Stomach smooth muscle (tissue), 2 donors: Measurements from ENCODE around the gene CREG1.

Experiments used
- H3K27ac ChIP-seq: one replicate; pipeline ENCODE4 v1.7.0; 2013; ENCODE audit warnings: mild to moderate bottlenecking, low read length, inconsistent platforms
- H3K27me3 ChIP-seq, 2 donors: one replicate each; pipeline ENCODE4 v1.7.0; 2013; ENCODE audit warnings: low read length in 2 of 2; ENCODE audit not compliant: insufficient read depth in 2 of 2, control insufficient read depth in 1 of 2
- H3K36me3 ChIP-seq, 2 donors: one replicate each; pipeline ENCODE4 v1.7.0; 2013; ENCODE audit warnings: low read length in 2 of 2; ENCODE audit not compliant: control insufficient read depth in 2 of 2, insufficient read depth in 2 of 2
- H3K4me1 ChIP-seq: one replicate; pipeline ENCODE4 v1.7.0; 2013; ENCODE audit warnings: low read length; ENCODE audit not compliant: control insufficient read depth, insufficient read depth
- H3K4me3 ChIP-seq, 2 donors: one replicate each; pipeline ENCODE4 v1.7.0; 2013; ENCODE audit warnings: low read length in 2 of 2
- H3K9ac ChIP-seq, 2 donors: one replicate each; pipeline ENCODE4 v1.7.0; 2013; ENCODE audit warnings: low read length in 2 of 2, mild to moderate bottlenecking in 1 of 2
- H3K9me3 ChIP-seq, 2 donors: one replicate each; pipeline ENCODE4 v1.7.0; 2013; ENCODE audit warnings: low read length in 2 of 2; ENCODE audit not compliant: control insufficient read depth in 2 of 2
- donor health status: healthy.
- donor health status: Pancreatic carcinoma.

CREG1 gene

GRCh38 chr1:167502719-167503462 lies 50.7 kb downstream of the CREG1 start:
- no peaks in the 10 kb centered on the region for H3K9me3 ChIP-seq
- no peak overlapping the region for H3K27ac ChIP-seq
- no peak overlapping the region for H3K4me3 ChIP-seq
- peaks cover 0 to 5% of the 10 kb centered on the region in 2 donors for H3K27me3 ChIP-seq
- no peaks in the 10 kb centered on the region for H3K36me3 ChIP-seq
- no peak overlapping the region for H3K9ac ChIP-seq
- no peaks in the 10 kb centered on the region for H3K4me1 ChIP-seq

- H3K4me1 ChIP-seq: no peaks in the 10 kb centered on the region
- peaks cover 0 to 5% of the 10 kb centered on the region in 2 donors for H3K27me3 ChIP-seq
- no peak overlapping the region for H3K27ac ChIP-seq
- H3K9me3 ChIP-seq: no peaks in the 10 kb centered on the region
- H3K4me3 ChIP-seq: no peak overlapping the region
- no peak overlapping the region for H3K9ac ChIP-seq
- H3K36me3 ChIP-seq: no peaks in the 10 kb centered on the region
Measured at GRCh38 chr1:167502192-167502551, 51.4 kb downstream of the CREG1 start.

GRCh38 chr1:167501515-167502191 lies 51.9 kb downstream of the CREG1 start:
- Histone ChIP-seq H3K9ac (no peak overlapping the region), H3K27ac (no peak overlapping the region), H3K9me3 (no peaks in the 10 kb centered on the region), H3K4me1 (no peaks in the 10 kb centered on the region), H3K27me3 (peaks cover 0 to 5% of the 10 kb centered on the region in 2 donors), H3K4me3 (no peak overlapping the region), H3K36me3 (no peaks in the 10 kb centered on the region)

- peaks cover 0 to 2% of the 10 kb centered on the region in 2 donors for H3K27me3 ChIP-seq
- H3K4me1 ChIP-seq: no peaks in the 10 kb centered on the region
- H3K9ac ChIP-seq: no peak overlapping the region
- no peak overlapping the region for H3K4me3 ChIP-seq
- H3K36me3 ChIP-seq: no peaks in the 10 kb centered on the region
- no peaks in the 10 kb centered on the region for H3K9me3 ChIP-seq
- H3K27ac ChIP-seq: no peak overlapping the region
Measured at GRCh38 chr1:167500283-167500860, 53.2 kb downstream of the CREG1 start.

GRCh38 chr1:167499664-167500101 lies 53.9 kb downstream of the CREG1 start:
- Histone ChIP-seq H3K27me3 (peaks cover 2 to 3% of the 10 kb centered on the region in 2 donors), H3K4me3 (no peak overlapping the region), H3K27ac (no peak overlapping the region), H3K9me3 (no peaks in the 10 kb centered on the region), H3K9ac (no peak overlapping the region), H3K4me1 (no peaks in the 10 kb centered on the region), H3K36me3 (no peaks in the 10 kb centered on the region)

GRCh38 chr1:167499106-167499505 lies 54.5 kb downstream of the CREG1 start:
- Histone ChIP-seq H3K9ac (no peak overlapping the region), H3K27me3 (peaks cover 2 to 3% of the 10 kb centered on the region in 2 donors), H3K4me3 (no peak overlapping the region), H3K4me1 (no peaks in the 10 kb centered on the region), H3K9me3 (no peaks in the 10 kb centered on the region), H3K27ac (no peak overlapping the region), H3K36me3 (no peaks in the 10 kb centered on the region)

GRCh38 chr1:167496797-167497619 lies 56.6 kb downstream of the CREG1 start:
- Histone ChIP-seq H3K27me3 (peaks cover 0 to 3% of the 10 kb centered on the region in 2 donors), H3K9ac (no peak overlapping the region), H3K27ac (no peak overlapping the region), H3K36me3 (no peaks in the 10 kb centered on the region), H3K4me3 (no peak overlapping the region), H3K4me1 (no peaks in the 10 kb centered on the region), H3K9me3 (no peaks in the 10 kb centered on the region)

- H3K27ac ChIP-seq: no peak overlapping the region
- H3K27me3 ChIP-seq: peaks cover 0 to 3% of the 10 kb centered on the region in 2 donors
- no peaks in the 10 kb centered on the region for H3K4me1 ChIP-seq
- no peak overlapping the region for H3K4me3 ChIP-seq
- no peaks in the 10 kb centered on the region for H3K9me3 ChIP-seq
- no peak overlapping the region for H3K9ac ChIP-seq
- H3K36me3 ChIP-seq: no peaks in the 10 kb centered on the region
Measured at GRCh38 chr1:167493372-167493771, 60.2 kb downstream of the CREG1 start.

- Histone ChIP-seq H3K27ac (no peak overlapping the region), H3K36me3 (no peaks in the 10 kb centered on the region), H3K9ac (no peak overlapping the region), H3K27me3 (peaks cover 0 to 3% of the 10 kb centered on the region in 2 donors), H3K9me3 (no peaks in the 10 kb centered on the region), H3K4me3 (no peak overlapping the region), H3K4me1 (no peaks in the 10 kb centered on the region)
Measured at GRCh38 chr1:167492481-167492910, 61.1 kb downstream of the CREG1 start.

GRCh38 chr1:167491586-167492461 lies 61.7 kb downstream of the CREG1 start:
- no peak overlapping the region for H3K9ac ChIP-seq
- no peaks in the 10 kb centered on the region for H3K36me3 ChIP-seq
- H3K4me3 ChIP-seq: no peak overlapping the region
- peaks cover 0 to 3% of the 10 kb centered on the region in 2 donors for H3K27me3 ChIP-seq
- no peaks in the 10 kb centered on the region for H3K9me3 ChIP-seq
- H3K4me1 ChIP-seq: no peaks in the 10 kb centered on the region
- no peak overlapping the region for H3K27ac ChIP-seq
